SU-DHL-6 (cell line): ENCODE data around the gene KCNN3.

Experiments
- H2AFZ ChIP-seq: fragments of 200-600 bp; sonication (generic); 2 replicates; pipeline ENCODE4 v1.6.1; 2014; ENCODE audit warnings: low read depth, mild to moderate bottlenecking, moderate library complexity, mixed read lengths, antibody characterized with exemption, low read length; ENCODE audit not compliant: severe bottlenecking
- H3F3A ChIP-seq: fragments of 200-600 bp; shearing (Covaris generic); 2 replicates; pipeline ENCODE4 v1.6.0; 2016; ENCODE audit warnings: antibody characterized with exemption, mild to moderate bottlenecking; ENCODE audit not compliant: insufficient read depth
- H3K27ac ChIP-seq: fragments of 200-600 bp; sonication (generic); 2 replicates; pipeline ENCODE4 v1.5.1; 2016; ENCODE audit warnings: low read depth, mild to moderate bottlenecking, low read length, moderate library complexity, mixed read lengths
- H3K27me3 ChIP-seq: fragments of 200-600 bp; sonication (generic), shearing (Covaris generic); 2 replicates; pipeline ENCODE4 v1.6.0; 2014; ENCODE audit warnings: mild to moderate bottlenecking, low read length
- H3K36me3 ChIP-seq: fragments of 200-600 bp; sonication (generic); 2 replicates; pipeline ENCODE4 v1.6.1; 2014; ENCODE audit warnings: mild to moderate bottlenecking, low read length, mixed read lengths
- H3K4me2 ChIP-seq: fragments of 300-600, 200-600 bp; shearing (Covaris generic), sonication (generic); 2 replicates; pipeline ENCODE4 v1.6.0; 2014; ENCODE audit warnings: low read length, low read depth, mild to moderate bottlenecking; ENCODE audit not compliant: poor library complexity, severe bottlenecking
- H3K4me3 ChIP-seq: fragments of 200-600 bp; sonication (generic); 2 replicates; pipeline ENCODE4 v1.5.1; 2014; ENCODE audit warnings: antibody characterized with exemption, low read length, mild to moderate bottlenecking, mixed read lengths; ENCODE audit not compliant: insufficient read depth, poor library complexity, severe bottlenecking
- H3K79me2 ChIP-seq: fragments of 200-600 bp; sonication (generic); 2 replicates; pipeline ENCODE4 v1.6.1; 2014; ENCODE audit warnings: mild to moderate bottlenecking, low read length, moderate library complexity; ENCODE audit not compliant: insufficient read depth
- H3K9ac ChIP-seq: fragments of 200-600 bp; sonication (generic); 2 replicates; pipeline ENCODE4 v1.7.0; 2014; ENCODE audit warnings: mild to moderate bottlenecking, low read length
- H3K9me2 ChIP-seq: fragments of 200-600 bp; sonication (generic); replicated peaks from 2 replicates; pipeline ENCODE4 v1.6.1; 2014; ENCODE audit warnings: low read length; ENCODE audit not compliant: insufficient read depth
- H3K9me3 ChIP-seq: fragments of 200-600 bp; sonication (generic); 2 replicates; pipeline ENCODE4 v1.6.1; 2014; ENCODE audit warnings: low read length, mixed read lengths; ENCODE audit not compliant: insufficient read depth
- H4K20me1 ChIP-seq: fragments of 200-600 bp; sonication (generic); 2 replicates; pipeline ENCODE4 v1.6.1; 2014; ENCODE audit warnings: low read depth, mild to moderate bottlenecking, antibody characterized with exemption, low read length, moderate library complexity, mixed read lengths
- CTCF ChIP-seq: fragments of 200-600 bp; sonication (generic); IDR thresholded peaks from one replicate; pipeline ENCODE4 v1.5.1; 2017; ENCODE audit warnings: antibody characterized with exemption, mild to moderate bottlenecking, low read length, moderate library complexity; ENCODE audit not compliant: insufficient read depth, poor library complexity, severe bottlenecking
- EZH2phosphoT487 ChIP-seq: fragments of 200-600 bp; sonication (generic), shearing (Covaris generic); conservative IDR thresholded peaks from 2 replicates; pipeline ENCODE4 v1.6.1; 2018; ENCODE audit warnings: mild to moderate bottlenecking, antibody characterized with exemption, low read length, moderate library complexity, mixed read lengths

Gene KCNN3

GRCh38 chr1:154791292-154792166, 78.6 kb downstream of the KCNN3 start:
- TF ChIP-seq EZH2phosphoT487 (no peak), CTCF (no peak)
- Histone ChIP-seq H3K4me3 (no peak overlapping the region), H2AFZ (no peak overlapping the region), H3K27ac (no peak overlapping the region), H4K20me1 (no peaks in the 10 kb centered on the region), H3K36me3 (no peaks in the 10 kb centered on the region), H3F3A (no peaks in the 10 kb centered on the region), H3K9ac (no peak overlapping the region), H3K79me2 (no peaks in the 10 kb centered on the region), H3K4me2 (no peak overlapping the region), H3K9me3 (no peaks in the 10 kb centered on the region), H3K27me3 (no peaks in the 10 kb centered on the region), H3K9me2 (no peaks in the 10 kb centered on the region)

GRCh38 chr1:154788886-154789285, 81.2 kb downstream of the KCNN3 start:
- no peaks in the 10 kb centered on the region for H3K9me2 ChIP-seq
- H3K79me2 ChIP-seq, result no peaks in the 10 kb centered on the region
- no peak overlapping the region for H3K27ac ChIP-seq
- H3K27me3 ChIP-seq, result no peaks in the 10 kb centered on the region
- H2AFZ ChIP-seq, result no peak overlapping the region
- no peaks in the 10 kb centered on the region for H4K20me1 ChIP-seq
- TF ChIP-seq CTCF, result no peak
- no peak for TF ChIP-seq EZH2phosphoT487
- H3K4me2 ChIP-seq, result no peak overlapping the region
- H3K36me3 ChIP-seq, result no peaks in the 10 kb centered on the region
- H3F3A ChIP-seq, result no peaks in the 10 kb centered on the region
- H3K4me3 ChIP-seq, result no peak overlapping the region
- H3K9ac ChIP-seq, result no peak overlapping the region
- H3K9me3 ChIP-seq, result no peaks in the 10 kb centered on the region

GRCh38 chr1:154788110-154788870, 81.8 kb downstream of the KCNN3 start:
- no peaks in the 10 kb centered on the region for H3K27me3 ChIP-seq
- no peak overlapping the region for H3K27ac ChIP-seq
- H3K36me3 ChIP-seq, result no peaks in the 10 kb centered on the region
- TF ChIP-seq EZH2phosphoT487, result no peak
- no peak for TF ChIP-seq CTCF
- H3K79me2 ChIP-seq, result no peaks in the 10 kb centered on the region
- no peak overlapping the region for H2AFZ ChIP-seq
- H3K4me2 ChIP-seq, result no peak overlapping the region
- H3K9me2 ChIP-seq, result no peaks in the 10 kb centered on the region
- H3K9me3 ChIP-seq, result no peaks in the 10 kb centered on the region
- H3K4me3 ChIP-seq, result no peak overlapping the region
- no peak overlapping the region for H3K9ac ChIP-seq
- H3F3A ChIP-seq, result no peaks in the 10 kb centered on the region
- H4K20me1 ChIP-seq, result no peaks in the 10 kb centered on the region
